Astrocyte of the cerebellum (primary cell): ENCODE measurements around the gene CDH4.

Source experiments
- DNase-seq: peaks from one replicate; pipeline ENCODE4 v3.0.0-alpha.2; 2011; ENCODE audit warnings: low read depth
- H3K4me3 ChIP-seq: 2 replicates; pipeline ENCODE4 v1.5.1; 2011; ENCODE audit warnings: mild to moderate bottlenecking, low read depth, low read length, moderate library complexity
- CTCF ChIP-seq: IDR thresholded peaks from 2 replicates; pipeline ENCODE4 v1.5.1; 2012; ENCODE audit warnings: low read length, low read depth, moderate library complexity, mild to moderate bottlenecking; ENCODE audit errors: missing control alignments
- in situ Hi-C: cut with HindIII; loops from 2 replicates; pipeline ENCODE4 v1.10.0; 2017; ENCODE audit warnings: low sequenced_read_pairs

CDH4 gene

GRCh38 chr20:61898405-61898804 is 646.3 kb downstream of the CDH4 start:
- no peak for DNase-seq
- H3K4me3 ChIP-seq: no peak overlapping the region
- no peak for TF ChIP-seq CTCF
- in situ Hi-C loops: no loop called here

DNA sequence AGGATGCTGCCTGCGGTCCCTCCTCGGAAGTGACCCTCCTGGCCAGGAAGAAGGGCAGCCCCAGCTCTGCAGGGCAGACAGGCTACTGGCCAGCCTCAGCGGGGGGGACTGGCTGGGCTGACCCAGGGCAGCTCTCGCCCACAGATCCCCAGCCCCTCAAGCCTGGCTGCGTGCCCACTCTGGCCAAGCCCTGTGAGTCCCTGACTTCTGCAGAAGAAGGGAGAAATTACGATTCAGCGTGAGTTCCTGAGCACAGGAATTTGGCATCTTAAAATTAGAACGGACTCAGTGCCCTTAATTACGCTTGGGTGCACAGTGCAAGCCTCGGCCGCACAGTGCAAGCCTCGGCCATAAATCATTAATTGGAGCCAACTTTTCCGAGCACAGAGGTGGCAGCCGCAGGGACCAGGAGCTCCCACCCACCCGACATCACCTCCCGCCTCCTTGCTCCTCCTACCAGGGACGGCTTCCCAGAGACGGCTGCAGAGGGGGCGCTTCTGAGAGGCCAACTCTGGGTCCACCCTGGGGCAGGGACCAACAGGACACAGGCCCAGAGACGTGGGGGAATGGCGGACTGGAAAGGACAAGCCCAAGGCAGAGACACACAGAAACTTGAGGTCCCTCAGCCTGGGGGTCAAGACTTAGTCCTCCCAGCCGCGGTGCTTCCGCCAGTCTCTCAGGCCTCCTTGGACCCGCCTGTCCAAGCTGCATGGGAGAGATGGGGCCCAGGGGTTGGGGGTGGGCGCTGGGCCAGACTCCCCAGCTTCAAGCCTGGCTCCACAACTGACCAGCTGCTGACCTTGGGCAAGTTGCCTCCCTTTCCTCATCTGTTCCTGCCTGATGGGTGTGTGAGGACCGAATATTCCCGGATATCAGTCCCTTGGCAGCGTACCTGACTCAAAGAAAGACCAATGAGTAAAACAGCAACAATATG is 648.2 kb downstream of the CDH4 start:
- in situ Hi-C loops: no loop called here

DNA sequence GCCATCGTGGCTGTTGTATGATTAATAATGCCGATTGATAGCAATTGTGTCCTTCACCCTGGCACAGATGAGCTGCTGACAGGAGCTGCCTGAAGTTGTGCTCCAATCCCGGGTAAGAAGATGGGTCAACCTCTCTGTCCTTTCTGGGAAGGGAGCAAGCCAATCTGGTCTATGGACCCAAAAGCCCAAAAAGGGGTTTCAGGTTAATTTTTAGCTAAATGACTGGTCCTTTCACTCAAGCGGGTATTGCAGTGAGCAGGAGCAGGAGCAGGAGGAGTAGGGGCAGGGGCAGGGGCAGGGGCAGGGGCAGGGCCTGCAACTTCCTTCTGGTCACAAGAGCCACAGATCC is 648.9 kb downstream of the CDH4 start:
- no peak for DNase-seq
- H3K4me3 ChIP-seq: no peak overlapping the region
- in situ Hi-C loops: no loop called here
- no peak for TF ChIP-seq CTCF

More for the DNA sequence above, 648.2 kb downstream of the CDH4 start:
- DNase-seq: no peak
- H3K4me3 ChIP-seq: no peak overlapping the region
- no peak for TF ChIP-seq CTCF

DNA sequence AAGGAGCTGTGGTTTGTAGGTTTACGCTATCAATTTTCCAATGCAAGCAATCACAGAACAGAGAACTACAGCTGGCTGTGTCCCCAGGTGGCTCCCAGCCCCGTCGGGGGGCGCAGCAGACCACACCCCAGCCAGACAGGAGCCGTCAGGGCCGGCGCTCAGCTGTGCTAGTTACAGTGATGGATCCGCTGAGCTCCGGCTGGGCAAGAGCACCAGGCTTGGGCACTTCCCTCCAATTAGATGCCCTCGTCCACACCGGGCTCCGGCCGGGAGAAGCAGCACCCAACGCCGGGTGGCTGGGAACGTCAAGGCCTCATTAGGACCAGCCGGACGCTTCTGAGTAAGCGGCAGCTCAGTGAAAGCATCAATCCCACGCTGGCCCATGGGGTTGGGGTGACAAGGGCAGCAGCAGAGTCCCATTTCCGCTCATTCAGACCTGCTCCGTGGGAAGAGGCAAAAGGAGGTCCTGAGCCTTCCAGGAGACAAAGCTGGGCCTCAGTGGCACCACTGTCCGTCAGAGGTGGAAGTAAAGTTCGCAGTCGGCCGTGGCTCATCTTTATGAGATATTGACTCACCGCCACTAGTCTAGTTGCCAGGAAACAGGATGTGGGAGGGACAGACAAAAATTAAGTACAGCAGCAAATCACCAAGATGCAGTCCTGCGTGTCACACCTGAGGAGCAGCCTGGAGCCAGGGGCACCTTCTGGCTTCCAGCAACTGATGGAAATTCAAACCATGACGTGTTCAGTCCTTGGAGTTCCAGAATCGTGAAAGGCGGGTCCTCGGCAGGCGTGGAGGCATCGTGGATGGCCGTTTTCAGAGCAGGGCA is 649.5 kb downstream of the CDH4 start:
- no peak for DNase-seq
- in situ Hi-C loops: no loop called here
- no peak overlapping the region for H3K4me3 ChIP-seq
- TF ChIP-seq CTCF: no peak

GRCh38 chr20:61902221-61902869 is 650.3 kb downstream of the CDH4 start:
- no peak overlapping the region for H3K4me3 ChIP-seq
- in situ Hi-C loops: no loop called here
- no peak for DNase-seq
- TF ChIP-seq CTCF: no peak

DNA sequence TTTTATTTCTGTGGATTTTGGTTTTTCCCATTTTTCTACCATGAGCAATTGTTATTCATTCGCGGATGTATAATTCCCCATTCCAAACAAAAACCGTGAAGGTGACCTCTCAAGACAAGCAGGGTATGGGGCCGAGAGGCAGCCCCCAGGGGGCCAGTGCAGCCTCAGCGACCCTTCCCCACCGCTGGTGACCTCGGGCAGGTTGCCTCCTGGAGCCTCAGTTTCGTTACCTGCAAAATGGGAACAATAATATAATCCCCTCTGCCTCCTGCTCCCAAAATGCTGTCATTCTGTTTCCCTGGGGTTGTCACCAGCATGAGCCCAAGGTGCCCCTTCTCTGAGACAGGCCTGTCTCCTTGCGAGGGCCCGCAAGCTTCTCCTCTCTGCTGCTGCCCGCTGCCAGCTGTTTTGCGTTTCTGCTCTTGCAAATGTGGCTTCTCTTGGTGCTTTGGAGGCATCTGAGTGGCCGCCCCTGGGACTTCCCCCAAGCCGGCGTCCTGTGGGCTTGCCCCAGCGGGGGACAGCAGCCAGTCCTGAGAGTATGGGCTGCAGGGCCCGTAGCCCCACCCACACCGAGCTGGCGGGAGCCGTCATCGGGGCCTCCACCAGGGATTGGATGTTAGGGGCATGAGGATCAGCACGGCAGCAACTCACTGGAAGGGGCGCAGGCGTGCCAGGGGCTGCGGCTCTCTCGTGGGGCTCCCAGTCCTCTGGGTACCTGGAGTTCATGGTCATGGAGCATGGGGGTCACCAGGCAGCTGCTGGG is 651.7 kb downstream of the CDH4 start:
- in situ Hi-C loops: no loop called here
- H3K4me3 ChIP-seq: no peak overlapping the region
- no peak for DNase-seq
- no peak for TF ChIP-seq CTCF
